ENCODE measurements around the gene SHROOM3.

DNA sequence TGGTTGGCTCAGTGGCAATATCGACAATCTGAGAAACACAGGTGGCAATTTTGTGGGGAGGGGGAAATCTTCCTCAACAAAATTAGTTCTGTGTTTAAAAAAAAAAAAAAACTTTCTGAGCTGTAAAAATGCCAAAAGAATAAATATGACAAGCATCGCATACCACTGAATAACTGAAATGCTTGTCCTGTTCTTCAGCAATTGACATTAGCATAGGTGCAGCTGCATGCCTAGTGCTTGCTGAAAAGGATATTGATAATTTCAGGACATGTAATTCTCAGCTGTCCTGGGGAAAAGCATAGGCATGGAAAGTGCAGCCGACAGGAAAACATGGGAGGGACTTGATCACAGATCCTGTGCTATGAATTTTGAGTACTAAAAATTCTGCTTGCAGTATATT lies 315.7 kb downstream of the SHROOM3 start:
- TF ChIP-seq POLR2A (IDR thresholded peaks at IDR 0.05; ENCODE audit: insufficient read depth in 1 of 2, low read depth in 2 of 2, low read length in 2 of 2): no peak
- TF ChIP-seq, protein P1, sequence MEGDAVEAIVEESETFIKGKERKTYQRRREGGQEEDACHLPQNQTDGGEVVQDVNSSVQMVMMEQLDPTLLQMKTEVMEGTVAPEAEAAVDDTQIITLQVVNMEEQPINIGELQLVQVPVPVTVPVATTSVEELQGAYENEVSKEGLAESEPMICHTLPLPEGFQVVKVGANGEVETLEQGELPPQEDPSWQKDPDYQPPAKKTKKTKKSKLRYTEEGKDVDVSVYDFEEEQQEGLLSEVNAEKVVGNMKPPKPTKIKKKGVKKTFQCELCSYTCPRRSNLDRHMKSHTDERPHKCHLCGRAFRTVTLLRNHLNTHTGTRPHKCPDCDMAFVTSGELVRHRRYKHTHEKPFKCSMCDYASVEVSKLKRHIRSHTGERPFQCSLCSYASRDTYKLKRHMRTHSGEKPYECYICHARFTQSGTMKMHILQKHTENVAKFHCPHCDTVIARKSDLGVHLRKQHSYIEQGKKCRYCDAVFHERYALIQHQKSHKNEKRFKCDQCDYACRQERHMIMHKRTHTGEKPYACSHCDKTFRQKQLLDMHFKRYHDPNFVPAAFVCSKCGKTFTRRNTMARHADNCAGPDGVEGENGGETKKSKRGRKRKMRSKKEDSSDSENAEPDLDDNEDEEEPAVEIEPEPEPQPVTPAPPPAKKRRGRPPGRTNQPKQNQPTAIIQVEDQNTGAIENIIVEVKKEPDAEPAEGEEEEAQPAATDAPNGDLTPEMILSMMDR (CRISPR knock-in tag; IDR thresholded peaks at IDR 0.05): no peak
- TF ChIP-seq, protein P2, sequence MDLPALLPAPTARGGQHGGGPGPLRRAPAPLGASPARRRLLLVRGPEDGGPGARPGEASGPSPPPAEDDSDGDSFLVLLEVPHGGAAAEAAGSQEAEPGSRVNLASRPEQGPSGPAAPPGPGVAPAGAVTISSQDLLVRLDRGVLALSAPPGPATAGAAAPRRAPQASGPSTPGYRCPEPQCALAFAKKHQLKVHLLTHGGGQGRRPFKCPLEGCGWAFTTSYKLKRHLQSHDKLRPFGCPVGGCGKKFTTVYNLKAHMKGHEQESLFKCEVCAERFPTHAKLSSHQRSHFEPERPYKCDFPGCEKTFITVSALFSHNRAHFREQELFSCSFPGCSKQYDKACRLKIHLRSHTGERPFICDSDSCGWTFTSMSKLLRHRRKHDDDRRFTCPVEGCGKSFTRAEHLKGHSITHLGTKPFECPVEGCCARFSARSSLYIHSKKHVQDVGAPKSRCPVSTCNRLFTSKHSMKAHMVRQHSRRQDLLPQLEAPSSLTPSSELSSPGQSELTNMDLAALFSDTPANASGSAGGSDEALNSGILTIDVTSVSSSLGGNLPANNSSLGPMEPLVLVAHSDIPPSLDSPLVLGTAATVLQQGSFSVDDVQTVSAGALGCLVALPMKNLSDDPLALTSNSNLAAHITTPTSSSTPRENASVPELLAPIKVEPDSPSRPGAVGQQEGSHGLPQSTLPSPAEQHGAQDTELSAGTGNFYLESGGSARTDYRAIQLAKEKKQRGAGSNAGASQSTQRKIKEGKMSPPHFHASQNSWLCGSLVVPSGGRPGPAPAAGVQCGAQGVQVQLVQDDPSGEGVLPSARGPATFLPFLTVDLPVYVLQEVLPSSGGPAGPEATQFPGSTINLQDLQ (CRISPR knock-in tag; IDR thresholded peaks at IDR 0.05): no peak
- TF ChIP-seq ZFP36 (IDR thresholded peaks at IDR 0.05; ENCODE audit: borderline replicate concordance, low read depth, low read length, partially characterized antibody): no peak
- no peak for TF ChIP-seq RNF2 (conservative IDR thresholded peaks at IDR 0.05; ENCODE audit: low read depth)
- TF ChIP-seq EP300 (IDR thresholded peaks at IDR 0.05; ENCODE audit: low read depth in 2 of 2, low read length in 2 of 2): no peak
- TF ChIP-seq EP300 (CRISPR knock-in tag; IDR thresholded peaks at IDR 0.05; ENCODE audit: borderline replicate concordance): no peak
- TF ChIP-seq EEA1 (CRISPR knock-in tag; IDR thresholded peaks at IDR 0.05; ENCODE audit: borderline replicate concordance): no peak
- TF ChIP-seq REST (IDR thresholded peaks at IDR 0.05; ENCODE audit: borderline replicate concordance in 1 of 2, low read depth in 1 of 2, low read length in 2 of 2): no peak
- no peak for TF ChIP-seq PCBP2 (optimal IDR thresholded peaks at IDR 0.05; ENCODE audit: low read depth, low read length, poor library complexity, severe bottlenecking)
- TF ChIP-seq ZNF354B (CRISPR knock-in tag; IDR thresholded peaks at IDR 0.05): no peak
- no peak for TF ChIP-seq EZH2 (conservative IDR thresholded peaks at IDR 0.05; ENCODE audit: low read depth, low read length)

All from HepG2 (cell line).